ENCODE results near the gene RENBP. TPM values are rescaled to one million over a fixed set of nuclear protein-coding genes. Genes with fewer than 3 reads are reported as not detected.

The RENBP gene
- total RNA-seq, 1 donor = 6.5 TPM

DNA sequence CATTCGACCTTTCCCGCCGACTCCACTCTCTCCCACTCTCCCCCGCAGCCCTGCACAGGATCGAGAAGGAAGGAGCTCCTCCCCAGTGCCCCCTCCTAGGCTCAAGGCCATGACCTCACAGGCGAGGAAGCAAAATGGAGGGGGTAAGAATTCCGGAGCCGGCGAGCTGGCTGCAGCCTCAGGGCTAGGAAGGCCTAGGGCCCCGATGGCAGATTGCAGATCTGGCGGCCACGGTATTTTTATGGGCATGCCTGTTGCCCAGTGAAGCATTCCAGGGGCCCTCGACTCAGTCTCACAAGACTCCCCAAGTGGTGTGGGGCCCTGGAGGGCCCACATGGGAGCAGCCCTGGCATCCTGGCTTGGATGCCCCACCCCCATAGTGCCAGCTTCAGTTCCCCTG is 57.5 kb downstream of the RENBP start:
- H2AFZ ChIP-seq (ENCODE audit: low read length) = no peak overlapping the region
- no peak overlapping the region for H3K27ac ChIP-seq (ENCODE audit: low read depth, low read length)
- no peak overlapping the region for H3K4me2 ChIP-seq (ENCODE audit: insufficient read depth, low read length)
- no peaks in the 10 kb centered on the region for H3K9me3 ChIP-seq (ENCODE audit: low read depth, low read length)
- H4K20me1 ChIP-seq (ENCODE audit: insufficient read depth, low read length) = no peaks in the 10 kb centered on the region
- no peak for TF ChIP-seq CTCF (IDR thresholded peaks at IDR 0.05; ENCODE audit: extremely low read depth, low read depth, low read length)
- DNase-seq (ENCODE audit: insufficient read length, low spot score, missing footprints) = no peak
- H3K79me2 ChIP-seq (ENCODE audit: insufficient read depth, low read length) = no peaks in the 10 kb centered on the region
- H3K36me3 ChIP-seq (ENCODE audit: insufficient read depth, low read length) = no peaks in the 10 kb centered on the region
- H3K4me1 ChIP-seq (ENCODE audit: insufficient read depth, low read length) = no peaks in the 10 kb centered on the region
- H3K4me3 ChIP-seq (ENCODE audit: insufficient read depth, low read length) = no peak overlapping the region
- peaks cover 62% of the 10 kb centered on the region for H3K27me3 ChIP-seq (ENCODE audit: insufficient read depth, low read length)

GRCh38 chrX:153885968-153886903 is 58.2 kb downstream of the RENBP start, which contains the start of gene L1CAM:
Gene L1CAM, minus strand, starts transcription at chrX:153886173. Its CDS starts 10,337 bp downstream, at chrX:153875836.
- H3K4me3 ChIP-seq (ENCODE audit: insufficient read depth, low read length) = no peak within 1 kb of the TSS
- no peak for DNase-seq (ENCODE audit: insufficient read length, low spot score, missing footprints)
- H3K27ac ChIP-seq (ENCODE audit: low read depth, low read length) = no peak within 1 kb of the TSS
- H3K4me1 ChIP-seq (ENCODE audit: insufficient read depth, low read length) = no peaks in the 10 kb centered on the region
- no peak within 1 kb of the TSS for H2AFZ ChIP-seq (ENCODE audit: low read length)
- TF ChIP-seq CTCF (IDR thresholded peaks at IDR 0.05; ENCODE audit: extremely low read depth, low read depth, low read length) = no peak
- H3K36me3 ChIP-seq (ENCODE audit: insufficient read depth, low read length) = no peaks in the 10 kb centered on the region
- H3K4me2 ChIP-seq (ENCODE audit: insufficient read depth, low read length) = no peak within 1 kb of the TSS
- peaks cover 64% of the 10 kb centered on the region for H3K27me3 ChIP-seq (ENCODE audit: insufficient read depth, low read length)
- H3K9me3 ChIP-seq (ENCODE audit: low read depth, low read length) = no peaks in the 10 kb centered on the region
- H3K79me2 ChIP-seq (ENCODE audit: insufficient read depth, low read length) = no peaks in the 10 kb centered on the region
- H4K20me1 ChIP-seq (ENCODE audit: insufficient read depth, low read length) = no peaks in the 10 kb centered on the region

Small RNA genes lying within 50 kb of the gene (small RNA-seq; reads per million reads assigned to genes)
- not detected for gene MIR3202-1

Other genes with a start within 250 kb of the RENBP start
- 114 and 118 TPM in 2 replicates for gene BCAP31, start 220.3 kb downstream of the RENBP start, total RNA-seq
- 14.1 and 16.3 TPM in 2 replicates for gene ABCD1, start 219.8 kb downstream of the RENBP start, total RNA-seq
- 2.7 and 4.3 TPM in 2 replicates for gene PLXNB3, start 180.4 kb downstream of the RENBP start, total RNA-seq
- 0.36 TPM in 1 of 2 replicates, not detected in the other for gene SRPK3, start 163.6 kb downstream of the RENBP start, total RNA-seq
- gene IDH3G, start 150.3 kb downstream of the RENBP start, total RNA-seq = 40.2 and 42.7 TPM in 2 replicates
- 156 and 172 TPM in 2 replicates for gene SSR4, start 150.0 kb downstream of the RENBP start, total RNA-seq
- under 0.01 TPM in 2 replicates for gene PDZD4, start 114.1 kb downstream of the RENBP start, total RNA-seq
- gene L1CAM, start 58.5 kb downstream of the RENBP start, total RNA-seq = under 0.01 TPM in 2 replicates
- not detected in 2 replicates for gene AVPR2, start 40.0 kb downstream of the RENBP start, total RNA-seq
- gene ARHGAP4, start 18.4 kb downstream of the RENBP start, total RNA-seq = 0.88 and 1.4 TPM in 2 replicates
- 43.4 and 46.3 TPM in 2 replicates for gene NAA10, start 9.6 kb downstream of the RENBP start, total RNA-seq
- 22.1 and 24.6 TPM in 2 replicates for gene HCFC1, start 27.2 kb upstream of the RENBP start, total RNA-seq
- gene TMEM187, start 28.1 kb upstream of the RENBP start, total RNA-seq = 6.9 and 8.5 TPM in 2 replicates
- gene IRAK1, start 75.3 kb upstream of the RENBP start, total RNA-seq = 99.5 and 100 TPM in 2 replicates
- 31.1 and 33.3 TPM in 2 replicates for gene MECP2, start 153.1 kb upstream of the RENBP start, total RNA-seq
- not detected in 2 replicates for gene OPN1LW, start 199.6 kb upstream of the RENBP start, total RNA-seq
- gene OPN1MW, start 238.0 kb upstream of the RENBP start, total RNA-seq = not detected in 2 replicates